GM12878 (cell line): Measurements from ENCODE around the gene PIAS1. TPM values are rescaled to one million over a fixed set of nuclear protein-coding genes. Genes with fewer than 3 reads are reported as not detected.

Experiments
- ATAC-seq: fragments of 200-7000 bp; cut with Tn5 transposase; 3 replicates; pipeline ENCODE4 v1.9.1; 2020; ENCODE audit warnings: mild to moderate bottlenecking, moderate library complexity
- BruUV-seq: library from RNA; stranded (reverse); fragments of 400-500 nt; replicated peaks from 2 replicates; lab custom pipeline; 2021; lab: Mats Ljungman, UMichigan
- CTCF ChIA-PET: fragments of 300-600 bp; sonication (Branson Sonifier 250); formaldehyde crosslinking; extraction: SDS; loops from one replicate; lab custom pipeline; 2021; ENCODE audit warnings: inconsistent platforms; lab: Yijun Ruan, JAX
- POLR2A ChIA-PET: fragments of 350-600 bp; formaldehyde crosslinking; extraction: SDS; loops from one replicate; lab custom pipeline; 2021; ENCODE audit warnings: inconsistent platforms; lab: Charles Lee
- RAD21 ChIA-PET: fragments of 300-600 bp; sonication (Branson Sonifier 250); formaldehyde crosslinking; loops from one replicate; lab custom pipeline; 2023; ENCODE audit warnings: antibody characterized with exemption; ENCODE audit not compliant: unreplicated experiment; lab: Charles Lee
- SMC1A ChIA-PET: fragments of 300-600 bp; sonication (Branson Sonifier 250); formaldehyde crosslinking; loops from one replicate; lab custom pipeline; 2023; ENCODE audit not compliant: unreplicated experiment, uncharacterized antibody; lab: Charles Lee
- DNase-seq: peaks from one replicate; pipeline ENCODE4 v3.0.0-alpha.2; 2011; ENCODE audit warnings: low read depth, low spot score
- FAIRE-seq: peaks from 3 replicates; lab custom pipeline; 2011; peaks lifted over from hg19 to GRCh38; lab: Jason Lieb, UNC
- H2AFZ ChIP-seq: 2 replicates; pipeline ENCODE4 v1.6.0; 2011; ENCODE audit warnings: low read depth, low read length, control low read depth; ENCODE audit not compliant: control insufficient read depth
- H3K27ac ChIP-seq: 2 replicates; pipeline ENCODE4 v1.5.1; 2011; ENCODE audit warnings: control low read depth; ENCODE audit not compliant: control insufficient read depth, insufficient read depth
- H3K27me3 ChIP-seq, 2 experiments: replicated peaks in 1 of 2; 2 replicates each; pipeline versions ENCODE4 v1.6.0 to v1.6.1; 2011; ENCODE audit warnings: low read length in 1 of 2; ENCODE audit not compliant: control insufficient read depth in 2 of 2, insufficient read depth in 2 of 2
- H3K36me3 ChIP-seq, 2 experiments: 2 replicates each; pipeline ENCODE4 v1.5.1; 2011; ENCODE audit warnings: low read length in 1 of 2; ENCODE audit not compliant: control insufficient read depth in 2 of 2, insufficient read depth in 2 of 2
- H3K4me1 ChIP-seq: 2 replicates; pipeline ENCODE4 v1.6.1; 2011; ENCODE audit warnings: mild to moderate bottlenecking, low read length, moderate library complexity, mixed read lengths; ENCODE audit not compliant: control insufficient read depth, insufficient read depth
- H3K4me2 ChIP-seq: 2 replicates; pipeline ENCODE4 v1.6.0; 2011; ENCODE audit warnings: control low read depth; ENCODE audit not compliant: control insufficient read depth, insufficient read depth
- H3K4me3 ChIP-seq: fragments of 200-600 bp; sonication (generic); 2 replicates; pipeline ENCODE4 v1.5.1; 2016
- H3K79me2 ChIP-seq: 2 replicates; pipeline ENCODE4 v1.6.0; 2011; ENCODE audit warnings: low read length; ENCODE audit not compliant: control insufficient read depth, insufficient read depth
- H3K9ac ChIP-seq: 2 replicates; pipeline ENCODE4 v1.8.0; 2011; ENCODE audit warnings: low read length, control low read depth, mixed read lengths; ENCODE audit not compliant: control insufficient read depth, insufficient read depth
- H3K9me3 ChIP-seq: replicated peaks from 3 replicates; pipeline ENCODE4 v1.5.1; 2011; ENCODE audit warnings: mild to moderate bottlenecking, low read length; ENCODE audit not compliant: control insufficient read depth, insufficient read depth
- H4K20me1 ChIP-seq: 2 replicates; pipeline ENCODE4 v1.6.0; 2011; ENCODE audit not compliant: control insufficient read depth, insufficient read depth
- CHD4 ChIP-seq: fragments of 200-600 bp; sonication (generic); IDR thresholded peaks from 2 replicates; pipeline ENCODE4 v1.6.1; 2016; ENCODE audit warnings: mild to moderate bottlenecking
- EP300 ChIP-seq, 2 experiments: fragments of 150-350 bp in 1 of 2; IDR thresholded peaks; 2 replicates each; pipeline ENCODE4 v1.6.1; 2011 to 2012; ENCODE audit warnings: low read depth in 2 of 2, low read length in 2 of 2, borderline replicate concordance in 1 of 2, improper control_type of control experiment in 1 of 2, inconsistent platforms in 1 of 2; ENCODE audit not compliant: control insufficient read depth in 1 of 2
- HCFC1 ChIP-seq: fragments of 150-350 bp; IDR thresholded peaks from 2 replicates; pipeline ENCODE4 v1.6.1; 2014; ENCODE audit warnings: low read length
- KDM1A ChIP-seq: fragments of 200-600 bp; sonication (generic); IDR thresholded peaks from 2 replicates; pipeline ENCODE4 v1.6.1; 2016; ENCODE audit warnings: borderline replicate concordance
- LARP7 ChIP-seq: fragments of 450-650 bp; IDR thresholded peaks from 2 replicates; pipeline ENCODE4 v1.6.1; 2017; ENCODE audit warnings: mild to moderate bottlenecking
- RCOR1 ChIP-seq: conservative IDR thresholded peaks from 2 replicates; pipeline ENCODE4 v1.6.1; 2012; ENCODE audit warnings: low read depth, low read length, improper control_type of control experiment
- ZNF24 ChIP-seq: fragments of 450-650 bp; IDR thresholded peaks from 2 replicates; pipeline ENCODE4 v1.6.1; 2017; ENCODE audit warnings: antibody characterized with exemption, mild to moderate bottlenecking
- WGBS: methylation state at CpG from one replicate; pipeline ENCODE4 v1.1.6; 2016; ENCODE audit warnings: low lambda C conversion rate; ENCODE audit not compliant: insufficient replicate concordance, insufficient coverage; ENCODE audit errors: missing lambda C conversion rate; 5-methylcytosine and 5-hydroxymethylcytosine counted together
- in situ Hi-C: fragments of 300-500 bp; cut with MboI; formaldehyde crosslinking; loops from 9 replicates; pipeline ENCODE4 v1.14.3; 2018; ENCODE audit warnings: mixed read lengths
- intact Hi-C: fragments of 100-400 bp; cut with micrococcal nuclease; formaldehyde crosslinking; loops from one replicate; pipeline ENCODE4 v1.14.2; 2022; ENCODE audit not compliant: unreplicated experiment
- polyA plus RNA-seq, 11 experiments: library from polyadenylated mRNA; depleted of rRNA in 4 of 11; unstranded in 6 of 11; stranded (reverse) in 5 of 11; fragments of >200 nt; fragmentation: Nextera tagmentation in 4 of 11; fragmentation: Illumina TruSeq in 1 of 11; extraction: Ambion mirVana in 4 of 11; extraction: Trizol in 1 of 11; gene quantifications; 1 replicate in 1 of 11; 2 replicates in 10 of 11; pipeline versions ENCODE4 v1.2.1 to v1.2.3, GENCODE V29; 2011 to 2016; ENCODE audit warnings: inconsistent platforms in 2 of 11, missing spikeins in 2 of 11, low read depth in 1 of 11
- total RNA-seq, 4 experiments: library from RNA; depleted of rRNA in 3 of 4; stranded (reverse); fragments of >200 nt in 3 of 4; fragmentation: Illumina TruSeq in 1 of 4; extraction: Trizol in 1 of 4; gene quantifications; 2 replicates each; pipeline versions ENCODE4 v1.2.1 to v1.2.3, GENCODE V29; 2013 to 2021
- TF ChIP-seq, protein P1 (sequence below): fragments of 450-650 bp; IDR thresholded peaks from 2 replicates; pipeline ENCODE4 v1.6.1; 2016; ENCODE audit warnings: mild to moderate bottlenecking

Gene PIAS1
- total and polyA plus RNA-seq, 10 of the 15 experiments (the other 5 are each of a cell fraction or from before 2014, with no cell fraction given): 20.2 to 96.3 (median 37.0) TPM

DNA sequence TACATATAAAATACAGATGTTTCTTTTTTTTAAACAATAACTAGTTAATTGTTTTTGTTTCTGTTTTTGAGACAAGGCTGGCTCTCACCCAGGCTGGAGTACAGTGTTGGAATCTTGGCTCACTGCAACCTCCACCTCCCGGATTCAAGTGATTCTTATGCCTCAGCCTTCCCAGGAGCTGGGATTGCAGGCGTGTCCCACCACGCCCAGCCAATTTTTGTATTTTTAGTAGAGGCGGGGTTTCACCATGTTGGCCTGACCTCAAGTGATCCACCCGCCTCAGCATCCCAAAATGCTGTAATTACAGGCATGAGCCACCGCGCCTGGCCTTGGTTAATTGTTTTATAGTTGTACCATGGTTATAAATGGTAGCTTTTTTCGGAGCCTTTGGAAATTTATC is 72.3 kb downstream of the PIAS1 start:
- Histone ChIP-seq H3K9ac (no peak overlapping the region), H3K4me1 (no peaks in the 10 kb centered on the region), H3K36me3 (peaks cover 0 to 7% of the 10 kb centered on the region in 2 experiments; a peak in 3 of 4 replicates), H3K4me3 (no peak overlapping the region), H3K27ac (no peak overlapping the region), H3K9me3 (peaks cover 5% of the 10 kb centered on the region; the same call in 1 of the 3 replicates), H3K27me3 (no peaks in the 10 kb centered on the region), H3K4me2 (no peak overlapping the region), H4K20me1 (no peaks in the 10 kb centered on the region), H2AFZ (no peak overlapping the region), H3K79me2 (peaks cover 48% of the 10 kb centered on the region)
- intact Hi-C loops (no loop called here), in situ Hi-C loops (no loop called here)
- ATAC-seq (no peak), DNase-seq (no peak), FAIRE-seq (no peak)
- ChIA-PET CTCF (interaction anchor here (1.1 to 1.5 kb wide), 3 partner anchors 27 to 263 kb away, joined by 3 to 6 read pairs (median 3); no protein-coding TSS in a partner anchor), RAD21 (no interaction called here), POLR2A (interaction anchor here (2.1 kb wide), 1 partner anchor 13 kb away, joined by 4 read pairs; no protein-coding TSS in a partner anchor), SMC1A (interaction anchor here (0.8 to 1.7 kb wide), 4 partner anchors 12 to 27 kb away, joined by 3 to 6 read pairs (median 4); no protein-coding TSS in a partner anchor)
- BruUV-seq: no TSS peak
- 84% methylated on average over 8 of the region's 8 CpGs for WGBS
- TF ChIP-seq, protein P1, sequence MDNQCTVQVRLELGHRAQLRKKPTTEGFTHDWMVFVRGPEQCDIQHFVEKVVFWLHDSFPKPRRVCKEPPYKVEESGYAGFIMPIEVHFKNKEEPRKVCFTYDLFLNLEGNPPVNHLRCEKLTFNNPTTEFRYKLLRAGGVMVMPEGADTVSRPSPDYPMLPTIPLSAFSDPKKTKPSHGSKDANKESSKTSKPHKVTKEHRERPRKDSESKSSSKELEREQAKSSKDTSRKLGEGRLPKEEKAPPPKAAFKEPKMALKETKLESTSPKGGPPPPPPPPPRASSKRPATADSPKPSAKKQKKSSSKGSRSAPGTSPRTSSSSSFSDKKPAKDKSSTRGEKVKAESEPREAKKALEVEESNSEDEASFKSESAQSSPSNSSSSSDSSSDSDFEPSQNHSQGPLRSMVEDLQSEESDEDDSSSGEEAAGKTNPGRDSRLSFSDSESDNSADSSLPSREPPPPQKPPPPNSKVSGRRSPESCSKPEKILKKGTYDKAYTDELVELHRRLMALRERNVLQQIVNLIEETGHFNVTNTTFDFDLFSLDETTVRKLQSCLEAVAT: no peak
- TF ChIP-seq RCOR1: no peak
- TF ChIP-seq KDM1A: no peak
- TF ChIP-seq EP300 (IDR thresholded peaks at IDR 0.05; ENCODE audit: borderline replicate concordance in 1 of 2, control insufficient read depth in 1 of 2, low read depth in 2 of 2, low read length in 2 of 2): no peak
- no peak for TF ChIP-seq CHD4
- TF ChIP-seq HCFC1: no peak
- no peak for TF ChIP-seq LARP7
- TF ChIP-seq ZNF24: no peak
